Fibroblast of lung (primary cell): ENCODE results near the gene GGCX. TPM values are rescaled to one million over a fixed set of nuclear protein-coding genes. Genes with fewer than 3 reads are reported as not detected.

Experiments
- DNase-seq, 2 donors: peaks; one replicate each; pipeline versions ENCODE4 v3.0.0 to v3.0.0-alpha.2; 2010; ENCODE audit warnings: low read depth in 2 of 2
- H2AFZ ChIP-seq: 2 replicates; pipeline ENCODE4 v1.5.1; 2012; ENCODE audit warnings: low read length, control low read depth, inconsistent platforms
- H3K27ac ChIP-seq: 2 replicates; pipeline ENCODE4 v1.5.1; 2011; ENCODE audit warnings: low read length, control low read depth; ENCODE audit not compliant: insufficient read depth
- H3K27me3 ChIP-seq: 2 replicates; pipeline ENCODE4 v1.5.1; 2011; ENCODE audit warnings: mild to moderate bottlenecking, low read length; ENCODE audit not compliant: control insufficient read depth, insufficient read depth
- H3K36me3 ChIP-seq: 2 replicates; pipeline ENCODE4 v1.5.1; 2011; ENCODE audit warnings: low read length; ENCODE audit not compliant: control insufficient read depth, insufficient read depth
- H3K4me1 ChIP-seq: 2 replicates; pipeline ENCODE4 v1.5.1; 2011; ENCODE audit warnings: low read length; ENCODE audit not compliant: control insufficient read depth, insufficient read depth; ENCODE audit errors: extremely low read depth
- H3K4me2 ChIP-seq: 2 replicates; pipeline ENCODE4 v1.5.1; 2011; ENCODE audit warnings: low read length, control low read depth; ENCODE audit not compliant: insufficient read depth; ENCODE audit errors: extremely low read depth
- H3K4me3 ChIP-seq, 4 experiments: fragments of 200-600 bp in 1 of 4; sonication (generic) in 1 of 4; replicated peaks in 1 of 4; 2 replicates each; pipeline ENCODE4 v1.5.1; 2011 to 2016; ENCODE audit warnings: low read length in 4 of 4, low read depth in 3 of 4, mild to moderate bottlenecking in 3 of 4, control low read depth in 2 of 4, inconsistent platforms in 1 of 4, mixed read lengths in 1 of 4; ENCODE audit not compliant: insufficient read depth in 1 of 4; ENCODE audit errors: control extremely low read depth in 1 of 4
- H3K79me2 ChIP-seq: 2 replicates; pipeline ENCODE4 v1.5.1; 2012; ENCODE audit warnings: mild to moderate bottlenecking, low read length, inconsistent platforms; ENCODE audit not compliant: control insufficient read depth, insufficient read depth
- H3K9ac ChIP-seq: 2 replicates; pipeline ENCODE4 v1.5.1; 2011; ENCODE audit warnings: mild to moderate bottlenecking, low read length, control low read depth; ENCODE audit not compliant: insufficient read depth
- H3K9me3 ChIP-seq: 2 replicates; pipeline ENCODE4 v1.5.1; 2012; ENCODE audit warnings: low read depth, low read length; ENCODE audit not compliant: control insufficient read depth, insufficient read depth
- H4K20me1 ChIP-seq: 2 replicates; pipeline ENCODE4 v1.5.1; 2011; ENCODE audit warnings: low read length; ENCODE audit not compliant: control insufficient read depth, insufficient read depth; ENCODE audit errors: extremely low read depth
- EZH2 ChIP-seq: IDR thresholded peaks from 2 replicates; pipeline ENCODE4 v1.5.1; 2012; ENCODE audit warnings: low read length, control low read depth, mild to moderate bottlenecking; ENCODE audit errors: missing control alignments
- polyA plus RNA-seq, 2 donors: library from polyadenylated mRNA; depleted of rRNA in 1 of 2; stranded (reverse) in 1 of 2; unstranded in 1 of 2; fragments of >200 nt; gene quantifications; 2 replicates each; pipeline ENCODE4 v1.2.1, GENCODE V29; 2011 to 2012; ENCODE audit warnings: missing spikeins in 1 of 2
- total RNA-seq: library from RNA; depleted of rRNA; stranded (reverse); fragments of >200 nt; gene quantifications from 2 replicates; pipeline ENCODE4 v1.2.1, GENCODE V29; 2014
- TF ChIP-seq, protein P1 (sequence below), 2 donors: IDR thresholded peaks in 1 of 2; conservative IDR thresholded peaks in 1 of 2; 1 replicate in 1 of 2; 2 replicates in 1 of 2; pipeline ENCODE4 v1.5.1; 2011 to 2012; ENCODE audit warnings: low read length in 2 of 2, control low read depth in 1 of 2, inconsistent platforms in 1 of 2, low read depth in 1 of 2, mild to moderate bottlenecking in 1 of 2

Gene GGCX
- total and polyA plus RNA-seq, 2 donors (not counting 1 experiment from before 2014, with no cell fraction given) = 34.4 to 46.1 TPM

DNA sequence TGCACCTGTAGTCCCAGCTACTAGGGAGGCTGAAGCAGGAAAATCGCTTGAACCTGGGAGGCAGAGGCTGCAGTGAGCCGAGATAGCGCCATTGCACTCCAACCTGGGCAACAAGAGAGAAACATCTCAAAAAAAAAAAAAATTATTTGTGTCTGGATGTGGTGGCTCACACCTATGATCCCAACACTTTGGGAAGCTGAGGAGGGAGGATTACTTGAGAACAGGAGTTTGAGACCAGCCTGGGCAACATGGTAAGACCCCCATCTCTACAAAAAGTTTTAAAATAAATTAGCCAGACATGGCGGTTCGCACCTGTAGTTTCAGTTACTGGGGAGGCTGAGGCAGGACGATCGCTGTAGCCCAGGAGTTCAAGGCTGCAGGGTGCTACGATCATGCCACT, 14.4 kb upstream of the GGCX start:
- Histone ChIP-seq H3K9me3 (no peaks in the 10 kb centered on the region), H3K4me3 (no peak overlapping the region), H3K9ac (no peak overlapping the region), H3K27me3 (no peaks in the 10 kb centered on the region), H3K27ac (no peak overlapping the region), H3K36me3 (no peaks in the 10 kb centered on the region), H2AFZ (no peak overlapping the region), H3K4me2 (no peak overlapping the region), H4K20me1 (no peaks in the 10 kb centered on the region), H3K4me1 (peaks cover 20% of the 10 kb centered on the region), H3K79me2 (no peaks in the 10 kb centered on the region)
- TF ChIP-seq, protein P1, sequence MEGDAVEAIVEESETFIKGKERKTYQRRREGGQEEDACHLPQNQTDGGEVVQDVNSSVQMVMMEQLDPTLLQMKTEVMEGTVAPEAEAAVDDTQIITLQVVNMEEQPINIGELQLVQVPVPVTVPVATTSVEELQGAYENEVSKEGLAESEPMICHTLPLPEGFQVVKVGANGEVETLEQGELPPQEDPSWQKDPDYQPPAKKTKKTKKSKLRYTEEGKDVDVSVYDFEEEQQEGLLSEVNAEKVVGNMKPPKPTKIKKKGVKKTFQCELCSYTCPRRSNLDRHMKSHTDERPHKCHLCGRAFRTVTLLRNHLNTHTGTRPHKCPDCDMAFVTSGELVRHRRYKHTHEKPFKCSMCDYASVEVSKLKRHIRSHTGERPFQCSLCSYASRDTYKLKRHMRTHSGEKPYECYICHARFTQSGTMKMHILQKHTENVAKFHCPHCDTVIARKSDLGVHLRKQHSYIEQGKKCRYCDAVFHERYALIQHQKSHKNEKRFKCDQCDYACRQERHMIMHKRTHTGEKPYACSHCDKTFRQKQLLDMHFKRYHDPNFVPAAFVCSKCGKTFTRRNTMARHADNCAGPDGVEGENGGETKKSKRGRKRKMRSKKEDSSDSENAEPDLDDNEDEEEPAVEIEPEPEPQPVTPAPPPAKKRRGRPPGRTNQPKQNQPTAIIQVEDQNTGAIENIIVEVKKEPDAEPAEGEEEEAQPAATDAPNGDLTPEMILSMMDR (conservative IDR thresholded peaks at IDR 0.05 in 1 of 2, IDR thresholded peaks at IDR 0.05 in 1 of 2; ENCODE audit: low read depth in 1 of 2, low read length in 2 of 2) = no peak
- no peak for DNase-seq

DNA sequence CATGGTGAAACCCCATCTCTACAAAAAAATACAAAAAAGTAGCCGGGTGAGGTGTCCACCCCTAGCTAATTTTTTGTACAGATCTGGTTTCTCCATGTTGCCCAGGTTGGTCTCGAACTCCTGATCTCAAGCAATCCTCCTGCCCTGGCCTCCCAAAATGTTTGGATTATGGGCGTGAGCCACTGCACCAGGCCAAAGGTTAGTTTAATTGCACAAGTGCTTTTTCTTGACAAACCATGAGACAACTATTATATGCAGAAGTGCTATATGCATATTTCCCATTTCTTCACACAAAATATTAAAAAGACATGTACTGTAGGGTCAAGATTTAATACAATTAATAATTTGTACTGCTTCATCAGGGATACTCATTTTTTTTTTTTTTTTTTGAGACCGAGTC, 5.0 kb upstream of the GGCX start:
- no peak overlapping the region for H3K4me2 ChIP-seq
- H3K4me3 ChIP-seq = no peak overlapping the region
- H3K9me3 ChIP-seq = no peaks in the 10 kb centered on the region
- H3K27me3 ChIP-seq = peaks cover 3% of the 10 kb centered on the region
- no peak for DNase-seq
- H3K27ac ChIP-seq = no peak overlapping the region
- H4K20me1 ChIP-seq = no peaks in the 10 kb centered on the region
- H3K36me3 ChIP-seq = no peaks in the 10 kb centered on the region
- H3K4me1 ChIP-seq = no peaks in the 10 kb centered on the region
- H3K9ac ChIP-seq = no peak overlapping the region
- H3K79me2 ChIP-seq = no peaks in the 10 kb centered on the region
- TF ChIP-seq, protein P1 (conservative IDR thresholded peaks at IDR 0.05 in 1 of 2, IDR thresholded peaks at IDR 0.05 in 1 of 2; ENCODE audit: low read depth in 1 of 2, low read length in 2 of 2) = no peak
- no peak for TF ChIP-seq EZH2
- H2AFZ ChIP-seq = no peak overlapping the region

GRCh38 chr2:85564144-85564563, 2.9 kb upstream of the GGCX start:
- Histone ChIP-seq H3K4me3 (no peak overlapping the region), H3K27me3 (no peaks in the 10 kb centered on the region), H3K9me3 (no peaks in the 10 kb centered on the region), H3K27ac (no peak overlapping the region), H3K79me2 (peaks cover 13% of the 10 kb centered on the region), H3K4me1 (peaks cover 3% of the 10 kb centered on the region), H3K36me3 (no peaks in the 10 kb centered on the region), H3K9ac (no peak overlapping the region), H3K4me2 (no peak overlapping the region), H4K20me1 (no peaks in the 10 kb centered on the region), H2AFZ (peak overlapping the region; percentile 30)
- DNase-seq = no peak
- TF ChIP-seq, protein P1 (conservative IDR thresholded peaks at IDR 0.05 in 1 of 2, IDR thresholded peaks at IDR 0.05 in 1 of 2; ENCODE audit: low read depth in 1 of 2, low read length in 2 of 2) = no peak
- TF ChIP-seq EZH2 = no peak
